WTC11 (cell line): ENCODE results near the gene FHOD3. TPM values are rescaled to one million over a fixed set of nuclear protein-coding genes. Genes with fewer than 3 reads are reported as not detected.

Experiments used
- ATAC-seq: fragments of 200-7000 bp; cut with Tn5 transposase; 2 replicates; pipeline ENCODE4 v1.10.0; 2021; ENCODE audit warnings: mild to moderate bottlenecking, moderate library complexity
- CTCF ChIA-PET: fragments of 300-600 bp; sonication (Branson Sonifier 250); formaldehyde crosslinking; loops from one replicate; lab custom pipeline; 2021; ENCODE audit warnings: antibody characterized with exemption; lab: Charles Lee
- POLR2A ChIA-PET: fragments of 350-600 bp; sonication (Branson Sonifier 250); formaldehyde crosslinking; loops from one replicate; lab custom pipeline; 2021; ENCODE audit warnings: antibody characterized with exemption; lab: Charles Lee
- DNase-seq: peaks from one replicate; pipeline ENCODE4 v3.0.0; 2021; ENCODE audit warnings: low spot score
- H3K27ac Mint-ChIP-seq: 2 replicates; pipeline ENCODE4 v1.8.0; 2021; ENCODE audit warnings: mixed read lengths
- H3K27me3 Mint-ChIP-seq: 2 replicates; pipeline ENCODE4 v1.8.0; 2021; ENCODE audit warnings: low read depth, mild to moderate bottlenecking, moderate library complexity, mixed read lengths
- H3K36me3 Mint-ChIP-seq: 2 replicates; pipeline ENCODE4 v1.8.0; 2021; ENCODE audit warnings: mixed read lengths
- H3K4me1 Mint-ChIP-seq: 2 replicates; pipeline ENCODE4 v1.8.0; 2022; ENCODE audit warnings: mixed read lengths
- H3K4me3 Mint-ChIP-seq: 2 replicates; pipeline ENCODE4 v1.8.0; 2021; ENCODE audit warnings: mild to moderate bottlenecking, moderate library complexity, mixed read lengths
- H3K9me3 Mint-ChIP-seq: 2 replicates; pipeline ENCODE4 v1.8.0; 2021; ENCODE audit warnings: mixed read lengths
- ARID4B ChIP-seq: sonication (generic); formaldehyde crosslinking; IDR thresholded peaks from 2 replicates; pipeline ENCODE4 v1.8.0; 2023; ENCODE audit warnings: missing genetic modification reagents, mild to moderate bottlenecking, borderline replicate concordance
- ATF3 ChIP-seq: sonication (generic); formaldehyde crosslinking; conservative IDR thresholded peaks from 2 replicates; pipeline ENCODE4 v1.8.1; 2022; ENCODE audit warnings: mild to moderate bottlenecking, missing genetic modification reagents
- ATF6 ChIP-seq: sonication (generic); formaldehyde crosslinking; IDR thresholded peaks from 2 replicates; pipeline ENCODE4 v1.8.1; 2023; ENCODE audit warnings: mild to moderate bottlenecking, missing genetic modification reagents
- CREM ChIP-seq: sonication (generic); formaldehyde crosslinking; IDR thresholded peaks from 2 replicates; pipeline ENCODE4 v1.8.1; 2022; ENCODE audit warnings: mild to moderate bottlenecking, missing genetic modification reagents, moderate library complexity
- E2F1 ChIP-seq: sonication (generic); formaldehyde crosslinking; IDR thresholded peaks from 2 replicates; pipeline ENCODE4 v1.8.0; 2022; ENCODE audit warnings: mild to moderate bottlenecking, missing genetic modification reagents
- FOXK1 ChIP-seq: sonication (generic); formaldehyde crosslinking; IDR thresholded peaks from 2 replicates; pipeline ENCODE4 v1.8.0; 2022; ENCODE audit warnings: mild to moderate bottlenecking, moderate library complexity, missing genetic modification reagents
- GTF2I ChIP-seq: fragments of 250-450 bp; sonication (Bioruptor Pico); conservative IDR thresholded peaks from 2 replicates; pipeline ENCODE4 v1.4.0; 2021; ENCODE audit warnings: mild to moderate bottlenecking
- MXD4 ChIP-seq: fragments of 250-450 bp; sonication (Bioruptor Pico); IDR thresholded peaks from 2 replicates; pipeline ENCODE4 v1.8.0; 2021; ENCODE audit warnings: mild to moderate bottlenecking, moderate library complexity, borderline replicate concordance
- RELA ChIP-seq: sonication (generic); formaldehyde crosslinking; IDR thresholded peaks from 2 replicates; pipeline ENCODE4 v1.8.1; 2022; ENCODE audit warnings: missing genetic modification reagents, mild to moderate bottlenecking, borderline replicate concordance
- RORB ChIP-seq: fragments of 250-450 bp; sonication (Bioruptor Pico); IDR thresholded peaks from 2 replicates; pipeline ENCODE4 v1.9.0; 2021; ENCODE audit warnings: mild to moderate bottlenecking
- SMAD3 ChIP-seq: sonication (generic); formaldehyde crosslinking; IDR thresholded peaks from 2 replicates; pipeline ENCODE4 v1.8.0; 2022; ENCODE audit warnings: missing genetic modification reagents, mild to moderate bottlenecking, borderline replicate concordance
- ZMAT4 ChIP-seq: fragments of 250-450 bp; sonication (Bioruptor Pico); IDR thresholded peaks from 2 replicates; pipeline ENCODE4 v1.9.0; 2021; ENCODE audit warnings: mild to moderate bottlenecking
- ZNF263 ChIP-seq: sonication (generic); formaldehyde crosslinking; IDR thresholded peaks from 2 replicates; pipeline ENCODE4 v1.8.1; 2022; ENCODE audit warnings: low read depth, mild to moderate bottlenecking, moderate library complexity, missing genetic modification reagents
- ZNF317 ChIP-seq: sonication (generic); formaldehyde crosslinking; IDR thresholded peaks from 2 replicates; pipeline ENCODE4 v1.8.1; 2023; ENCODE audit warnings: low read depth, mild to moderate bottlenecking, moderate library complexity, missing genetic modification reagents, borderline replicate concordance
- ZNF512 ChIP-seq: sonication (generic); formaldehyde crosslinking; IDR thresholded peaks from 2 replicates; pipeline ENCODE4 v1.8.1; 2022; ENCODE audit warnings: missing genetic modification reagents, borderline replicate concordance
- ZNF532 ChIP-seq: fragments of 250-450 bp; sonication (Bioruptor Pico); IDR thresholded peaks from 2 replicates; pipeline ENCODE4 v1.9.0; 2021; ENCODE audit warnings: mild to moderate bottlenecking, borderline replicate concordance
- total RNA-seq: library from RNA; stranded (reverse); gene quantifications from 3 replicates; pipeline ENCODE4 v1.2.3, GENCODE V29; 2021

Gene FHOD3
- total RNA-seq, 1 experiment from 2014 or later: 3.8 TPM

GRCh38 chr18:36281936-36282335 lies 15.6 kb upstream of the FHOD3 start:
- Mint-ChIP-seq H3K27me3 (peaks cover 9% of the 10 kb centered on the region), H3K36me3 (no peaks in the 10 kb centered on the region), H3K4me3 (no peak overlapping the region), H3K27ac (no peak overlapping the region), H3K4me1 (no peaks in the 10 kb centered on the region; the same call in 1 of the 2 replicates), H3K9me3 (no peaks in the 10 kb centered on the region)
- POLR2A ChIA-PET: no interaction called here
- ATAC-seq: no peak
- no peak for TF ChIP-seq FOXK1 (CRISPR knock-in tag)
- no peak for TF ChIP-seq CREM (CRISPR knock-in tag)
- no peak for TF ChIP-seq ATF3 (CRISPR knock-in tag)
- no peak for TF ChIP-seq ZNF532
- TF ChIP-seq ZNF512 (CRISPR knock-in tag): no peak
- no peak for TF ChIP-seq ARID4B
- no peak for TF ChIP-seq MXD4
- no peak for TF ChIP-seq RELA
- no peak for TF ChIP-seq GTF2I
- no peak for TF ChIP-seq ZNF263
- TF ChIP-seq ZMAT4 (CRISPR knock-in tag): no peak
- no peak for TF ChIP-seq ZNF317 (CRISPR knock-in tag)
- TF ChIP-seq E2F1: no peak
- no peak for TF ChIP-seq SMAD3
- no peak for TF ChIP-seq RORB
- no peak for TF ChIP-seq ATF6
- TF ChIP-seq, all 79 proteins: peak for 0
- DNase-seq: no peak
- CTCF ChIA-PET: interaction anchor here (0.5 to 3.9 kb wide), 5 partner anchors 85 to 187 kb away, joined by 3 to 44 read pairs (median 4); no protein-coding TSS in a partner anchor
